IPS DF 4.7 (cell line): ENCODE measurements around the gene ASB1.
"Not testable (repeated sequence)": the region's sequence is repeated elsewhere in the genome, so short reads cannot be mapped to it uniquely, and the experiment has no call there.

Experiments used
- DNase-seq: peaks from one replicate; pipeline ENCODE4 v3.0.0-alpha.2; 2013; ENCODE audit warnings: low spot score; ENCODE audit errors: extremely low read depth

Gene ASB1

GRCh38 chr2:238403632-238404405 lies 22.9 kb upstream of the ASB1 start:
- no peak for DNase-seq

GRCh38 chr2:238404406-238405216 lies 22.1 kb upstream of the ASB1 start:
- no peak for DNase-seq

- not testable (repeated sequence) for DNase-seq
Measured at GRCh38 chr2:238405217-238405555, 21.5 kb upstream of the ASB1 start.

GRCh38 chr2:238406221-238406997 lies 20.3 kb upstream of the ASB1 start:
- DNase-seq = no peak

GRCh38 chr2:238406998-238407285 lies 19.8 kb upstream of the ASB1 start:
- DNase-seq = no peak

- DNase-seq = no peak
Measured at GRCh38 chr2:238407566-238407965, 19.2 kb upstream of the ASB1 start.

GRCh38 chr2:238408615-238409340 lies 17.9 kb upstream of the ASB1 start:
- DNase-seq = no peak

GRCh38 chr2:238409341-238410199 lies 17.2 kb upstream of the ASB1 start:
- DNase-seq = no peak

GRCh38 chr2:238412067-238412767 lies 14.5 kb upstream of the ASB1 start:
- no peak for DNase-seq

GRCh38 chr2:238413368-238413767 lies 13.4 kb upstream of the ASB1 start:
- DNase-seq = no peak

- no peak for DNase-seq
Measured at GRCh38 chr2:238415036-238415764, 11.5 kb upstream of the ASB1 start.

GRCh38 chr2:238415893-238416292 lies 10.8 kb upstream of the ASB1 start:
- no peak for DNase-seq

GRCh38 chr2:238418196-238418998 lies 8.3 kb upstream of the ASB1 start:
- no peak for DNase-seq

- DNase-seq = no peak
Measured at GRCh38 chr2:238418999-238419546, 7.7 kb upstream of the ASB1 start.

GRCh38 chr2:238420442-238420841 lies 6.3 kb upstream of the ASB1 start:
- DNase-seq = no peak

- no peak for DNase-seq
Measured at GRCh38 chr2:238420878-238421694, 5.6 kb upstream of the ASB1 start.

- DNase-seq = no peak
Measured at GRCh38 chr2:238421695-238422035, 5.1 kb upstream of the ASB1 start.
